Adrenal gland (tissue), 5 donors: Measurements from ENCODE around the gene ADD3.

Source experiments
- CTCF ChIP-seq, 6 experiments: fragments of 450-650 bp in 4 of 6; fragments of 200-600 bp in 2 of 6; sonication (generic) in 1 of 6; IDR thresholded peaks; 1 replicate in 5 of 6; 2 replicates in 1 of 6; pipeline versions ENCODE4 v1.5.1 to v1.8.0; 2016 to 2021; ENCODE audit warnings: antibody characterized with exemption in 6 of 6, mild to moderate bottlenecking in 2 of 6, moderate library complexity in 1 of 6
- POLR2A ChIP-seq, 2 donors: fragments of 450-650 bp; IDR thresholded peaks; one replicate each; pipeline ENCODE4 v1.6.1; 2017; ENCODE audit warnings: antibody characterized with exemption in 2 of 2, mild to moderate bottlenecking in 2 of 2, moderate library complexity in 1 of 2
- donor health status: DM: no; HTN: no; CAD: no.

DNA sequence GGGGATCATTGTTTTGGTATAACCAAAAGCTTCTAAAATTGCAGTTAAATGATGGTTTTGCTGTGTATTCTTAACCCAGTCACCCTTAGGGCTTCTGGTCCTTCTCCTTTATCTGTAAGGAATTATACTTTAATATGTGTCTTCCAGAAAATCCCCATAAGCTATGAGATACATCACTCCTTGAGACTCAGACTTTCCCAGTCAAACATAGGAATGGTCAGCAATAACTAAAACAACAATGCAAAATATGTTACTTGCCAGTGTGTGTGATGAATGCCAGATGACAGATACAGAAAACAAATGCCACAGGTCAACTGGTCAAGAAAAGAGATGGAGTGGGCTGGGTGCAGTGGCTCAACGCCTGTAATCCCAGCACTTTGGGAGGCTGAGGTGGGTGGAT is 10.1 kb downstream of the ADD3 start:
- no peak for TF ChIP-seq POLR2A (IDR thresholded peaks at IDR 0.05)
- no peak for TF ChIP-seq CTCF (IDR thresholded peaks at IDR 0.05)
